B cell (primary cell): ENCODE results near the gene SPSB3.

Experiments used
- EZH2 ChIP-seq: IDR thresholded peaks from 2 replicates; pipeline ENCODE4 v1.6.1; 2012; ENCODE audit warnings: borderline replicate concordance, low read depth, mild to moderate bottlenecking, moderate library complexity, low read length; ENCODE audit not compliant: insufficient read depth, poor library complexity, severe bottlenecking
- TF ChIP-seq, protein P1 (sequence below): fragments of 200-600 bp; IDR thresholded peaks from one replicate; pipeline ENCODE4 v1.8.0; 2022; ENCODE audit warnings: antibody characterized with exemption, mild to moderate bottlenecking

DNA sequence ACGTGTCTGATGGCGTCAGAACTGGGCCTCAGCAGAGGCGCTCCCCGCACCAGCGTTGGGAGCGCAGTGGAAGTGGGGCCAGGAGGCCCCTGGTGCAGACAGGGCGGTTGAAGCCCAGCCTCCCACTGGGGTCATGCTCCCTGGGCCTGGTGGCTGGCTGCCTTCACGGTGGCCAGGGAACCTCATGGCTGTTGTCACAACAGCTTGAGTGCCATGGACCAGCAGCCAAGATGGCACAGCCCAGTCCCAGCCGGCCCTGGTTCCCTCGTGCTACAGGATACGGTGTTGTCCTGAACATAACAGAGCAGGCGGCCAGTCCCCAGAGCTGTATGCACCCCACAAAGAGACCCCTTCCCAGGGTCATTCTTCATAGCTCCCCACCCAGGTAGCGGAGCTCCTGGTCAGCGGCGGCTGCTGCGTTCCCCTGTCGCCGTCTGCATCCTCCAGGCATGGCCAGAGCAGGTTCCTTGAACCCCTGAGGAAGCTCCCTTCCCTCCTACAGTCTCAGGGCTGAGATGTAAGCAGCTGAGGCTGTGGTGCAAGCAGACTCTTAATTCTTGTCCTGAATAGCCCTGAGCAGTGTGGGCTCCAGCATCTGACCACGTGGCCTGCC is 40.7 kb downstream of the SPSB3 start:
- TF ChIP-seq, protein P1, sequence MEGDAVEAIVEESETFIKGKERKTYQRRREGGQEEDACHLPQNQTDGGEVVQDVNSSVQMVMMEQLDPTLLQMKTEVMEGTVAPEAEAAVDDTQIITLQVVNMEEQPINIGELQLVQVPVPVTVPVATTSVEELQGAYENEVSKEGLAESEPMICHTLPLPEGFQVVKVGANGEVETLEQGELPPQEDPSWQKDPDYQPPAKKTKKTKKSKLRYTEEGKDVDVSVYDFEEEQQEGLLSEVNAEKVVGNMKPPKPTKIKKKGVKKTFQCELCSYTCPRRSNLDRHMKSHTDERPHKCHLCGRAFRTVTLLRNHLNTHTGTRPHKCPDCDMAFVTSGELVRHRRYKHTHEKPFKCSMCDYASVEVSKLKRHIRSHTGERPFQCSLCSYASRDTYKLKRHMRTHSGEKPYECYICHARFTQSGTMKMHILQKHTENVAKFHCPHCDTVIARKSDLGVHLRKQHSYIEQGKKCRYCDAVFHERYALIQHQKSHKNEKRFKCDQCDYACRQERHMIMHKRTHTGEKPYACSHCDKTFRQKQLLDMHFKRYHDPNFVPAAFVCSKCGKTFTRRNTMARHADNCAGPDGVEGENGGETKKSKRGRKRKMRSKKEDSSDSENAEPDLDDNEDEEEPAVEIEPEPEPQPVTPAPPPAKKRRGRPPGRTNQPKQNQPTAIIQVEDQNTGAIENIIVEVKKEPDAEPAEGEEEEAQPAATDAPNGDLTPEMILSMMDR, result no peak
- no peak for TF ChIP-seq EZH2
